A549 treated with GW870086 at 1 μM for 4 hours (cell line): ENCODE results near the gene CYP51A1. TPM values are rescaled to one million over a fixed set of nuclear protein-coding genes. Genes with fewer than 3 reads are reported as not detected.

Experiments used
- total RNA-seq: library from RNA; stranded (reverse); fragments of 200-300 nt; extraction: Qiagen RNA extraction; gene quantifications from 5 replicates; pipeline ENCODE4 v1.2.3, GENCODE V29; 2022; ENCODE audit warnings: low read depth

CYP51A1 gene
- 41.0 to 49.3 TPM (median 47.7 TPM) in 5 replicates for total RNA-seq

GRCh38 chr7:92134271-92135051 lies at the start of gene CYP51A1:
Gene CYP51A1 (minus strand): TSS chr7:92134477. CDS start chr7:92134364, 113 bp downstream.

GRCh38 chr7:92178928-92179924 lies 44.9 kb upstream of the CYP51A1 start, which contains the start of gene LRRD1:
Gene LRRD1 (minus strand): TSS chr7:92179142. CDS start chr7:92165202, 13,940 bp downstream.

Other genes with a start within 250 kb of the CYP51A1 start
- 10.0 to 16.9 TPM (median 14.5 TPM) in 5 replicates for gene AKAP9, start 193.6 kb downstream of the CYP51A1 start, total RNA-seq
- gene LRRD1, start 44.7 kb upstream of the CYP51A1 start, total RNA-seq, result not detected in 5 replicates
- gene KRIT1, start 111.4 kb upstream of the CYP51A1 start, total RNA-seq, result 22.8 to 28.8 TPM (median 27.1 TPM) in 5 replicates
- 15.3 to 22.6 TPM (median 21.1 TPM) in 5 replicates for gene ANKIB1, start 111.5 kb upstream of the CYP51A1 start, total RNA-seq